Measurements from ENCODE around the gene UBE2E2.

UBE2E2 gene

GRCh38 chr3:23475446-23475845, 272.3 kb downstream of the UBE2E2 start:
- TF ChIP-seq POLR2AphosphoS5 (IDR thresholded peaks at IDR 0.05; ENCODE audit: low read depth, low read length), result no peak
- no peak for TF ChIP-seq SIN3A (IDR thresholded peaks at IDR 0.05; ENCODE audit: borderline replicate concordance, insufficient read depth, low read length)
- TF ChIP-seq TAF1 (IDR thresholded peaks at IDR 0.05; ENCODE audit: borderline replicate concordance, insufficient read depth, low read length), result no peak
- no peak for TF ChIP-seq FOXP2 (optimal IDR thresholded peaks at IDR 0.05; ENCODE audit: borderline replicate concordance, extremely low read depth, extremely low read length, insufficient read depth)
- no peak for TF ChIP-seq REST (IDR thresholded peaks at IDR 0.05; ENCODE audit: insufficient read depth in 1 of 2, low read depth in 2 of 2, low read length in 2 of 2)

- no peak for TF ChIP-seq POLR2AphosphoS5 (IDR thresholded peaks at IDR 0.05; ENCODE audit: low read depth, low read length)
- no peak for TF ChIP-seq REST (IDR thresholded peaks at IDR 0.05; ENCODE audit: insufficient read depth in 1 of 2, low read depth in 2 of 2, low read length in 2 of 2)
- TF ChIP-seq SIN3A (IDR thresholded peaks at IDR 0.05; ENCODE audit: borderline replicate concordance, insufficient read depth, low read length), result no peak
- no peak for TF ChIP-seq FOXP2 (optimal IDR thresholded peaks at IDR 0.05; ENCODE audit: borderline replicate concordance, extremely low read depth, extremely low read length, insufficient read depth)
- TF ChIP-seq TAF1 (IDR thresholded peaks at IDR 0.05; ENCODE audit: borderline replicate concordance, insufficient read depth, low read length), result no peak
Measured at GRCh38 chr3:23479026-23479425, 275.9 kb downstream of the UBE2E2 start.

- TF ChIP-seq POLR2AphosphoS5 (IDR thresholded peaks at IDR 0.05; ENCODE audit: low read depth, low read length) (no peak), TAF1 (IDR thresholded peaks at IDR 0.05; ENCODE audit: borderline replicate concordance, insufficient read depth, low read length) (no peak), REST (IDR thresholded peaks at IDR 0.05; ENCODE audit: insufficient read depth in 1 of 2, low read depth in 2 of 2, low read length in 2 of 2) (no peak), SIN3A (IDR thresholded peaks at IDR 0.05; ENCODE audit: borderline replicate concordance, insufficient read depth, low read length) (no peak), FOXP2 (optimal IDR thresholded peaks at IDR 0.05; ENCODE audit: borderline replicate concordance, extremely low read depth, extremely low read length, insufficient read depth) (no peak)
Measured at GRCh38 chr3:23479615-23480328, 276.6 kb downstream of the UBE2E2 start.

GRCh38 chr3:23480329-23480714, 277.2 kb downstream of the UBE2E2 start:
- TF ChIP-seq SIN3A (IDR thresholded peaks at IDR 0.05; ENCODE audit: borderline replicate concordance, insufficient read depth, low read length) (no peak), TAF1 (IDR thresholded peaks at IDR 0.05; ENCODE audit: borderline replicate concordance, insufficient read depth, low read length) (no peak), POLR2AphosphoS5 (IDR thresholded peaks at IDR 0.05; ENCODE audit: low read depth, low read length) (no peak), FOXP2 (optimal IDR thresholded peaks at IDR 0.05; ENCODE audit: borderline replicate concordance, extremely low read depth, extremely low read length, insufficient read depth) (no peak), REST (IDR thresholded peaks at IDR 0.05; ENCODE audit: insufficient read depth in 1 of 2, low read depth in 2 of 2, low read length in 2 of 2) (no peak)
